Measurements from ENCODE around the gene FANCD2OS.

FANCD2OS gene

GRCh38 chr3:10055097-10055496 is 53.0 kb downstream of the FANCD2OS start:
- Mint-ChIP-seq H3K9me3 (no peaks in the 10 kb centered on the region), H3K36me3 (ENCODE audit: low read depth) (peaks cover 25% of the 10 kb centered on the region), H3K4me3 (no peak overlapping the region), H3K27me3 (ENCODE audit: low read depth) (no peaks in the 10 kb centered on the region), H3K4me1 (no peaks in the 10 kb centered on the region), H3K27ac (no peak overlapping the region)
- TF ChIP-seq, protein P1, sequence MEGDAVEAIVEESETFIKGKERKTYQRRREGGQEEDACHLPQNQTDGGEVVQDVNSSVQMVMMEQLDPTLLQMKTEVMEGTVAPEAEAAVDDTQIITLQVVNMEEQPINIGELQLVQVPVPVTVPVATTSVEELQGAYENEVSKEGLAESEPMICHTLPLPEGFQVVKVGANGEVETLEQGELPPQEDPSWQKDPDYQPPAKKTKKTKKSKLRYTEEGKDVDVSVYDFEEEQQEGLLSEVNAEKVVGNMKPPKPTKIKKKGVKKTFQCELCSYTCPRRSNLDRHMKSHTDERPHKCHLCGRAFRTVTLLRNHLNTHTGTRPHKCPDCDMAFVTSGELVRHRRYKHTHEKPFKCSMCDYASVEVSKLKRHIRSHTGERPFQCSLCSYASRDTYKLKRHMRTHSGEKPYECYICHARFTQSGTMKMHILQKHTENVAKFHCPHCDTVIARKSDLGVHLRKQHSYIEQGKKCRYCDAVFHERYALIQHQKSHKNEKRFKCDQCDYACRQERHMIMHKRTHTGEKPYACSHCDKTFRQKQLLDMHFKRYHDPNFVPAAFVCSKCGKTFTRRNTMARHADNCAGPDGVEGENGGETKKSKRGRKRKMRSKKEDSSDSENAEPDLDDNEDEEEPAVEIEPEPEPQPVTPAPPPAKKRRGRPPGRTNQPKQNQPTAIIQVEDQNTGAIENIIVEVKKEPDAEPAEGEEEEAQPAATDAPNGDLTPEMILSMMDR (IDR thresholded peaks at IDR 0.05; ENCODE audit: unreplicated experiment in 3 of 3), result no peak
